ENCODE measurements around the gene KIF19.
"Not testable (repeated sequence)": the region's sequence is repeated elsewhere in the genome, so short reads cannot be mapped to it uniquely, and the experiment has no call there.

Gene KIF19

DNA sequence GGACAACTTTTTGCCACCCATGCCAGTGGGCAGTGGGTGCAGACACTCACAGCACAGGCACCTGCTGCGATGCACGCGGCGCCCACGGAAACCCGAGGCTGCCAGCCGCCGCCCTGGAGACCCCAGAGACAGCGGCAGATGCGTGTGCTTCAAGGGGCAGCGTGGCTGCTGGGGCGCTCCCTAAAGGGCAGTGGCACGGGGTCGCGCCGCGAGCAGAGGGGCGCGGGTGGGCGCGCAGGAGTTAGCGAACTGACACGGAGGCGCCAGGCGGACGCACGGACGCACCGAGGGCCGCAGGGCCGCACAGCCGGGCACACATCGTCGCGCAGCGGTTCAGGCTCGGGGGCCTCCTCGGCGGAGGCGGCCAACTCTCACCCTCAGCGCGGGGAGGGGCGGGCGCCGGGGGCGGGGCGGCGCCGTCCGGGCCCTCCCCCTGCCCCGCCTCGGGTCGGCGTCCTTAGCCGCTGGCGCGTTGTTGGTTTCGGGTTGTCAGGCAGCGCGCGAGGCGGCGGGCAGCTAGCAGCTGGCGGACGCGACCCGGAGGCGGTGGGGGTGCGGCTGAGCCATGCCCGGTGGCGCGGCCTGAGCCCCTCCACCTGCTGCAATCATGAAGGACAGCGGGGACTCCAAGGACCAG is at the start of gene KIF19:
KIF19 (plus strand) TSS at position 484 of the 637 bp plus-strand sequence; CDS start at position 608, 124 bp downstream.
- no peaks in the 10 kb centered on the region for H3K36me3 ChIP-seq (ENCODE audit: insufficient read depth, low read length)
- peak within 1 kb of the TSS; percentile 25; the same call in 1 of the 2 replicates for H3K4me3 ChIP-seq (ENCODE audit: low read depth, low read length)
- peaks cover 4% of the 10 kb centered on the region for H3K4me1 ChIP-seq (ENCODE audit: control insufficient read depth, insufficient read depth, low read length, unreplicated experiment)
- no peak within 1 kb of the TSS for H2AFZ ChIP-seq (ENCODE audit: low read length, unreplicated experiment)
- H3K27ac ChIP-seq (ENCODE audit: low read depth, low read length): no peak within 1 kb of the TSS
- peaks cover 54% of the 10 kb centered on the region for H3K27me3 ChIP-seq (ENCODE audit: insufficient read depth, low read length)
- H3K79me2 ChIP-seq (ENCODE audit: control insufficient read depth, insufficient read depth, low read length, unreplicated experiment): no peaks in the 10 kb centered on the region

- Histone ChIP-seq H3K4me3 (ENCODE audit: low read depth, low read length) (no peak overlapping the region), H3K27ac (ENCODE audit: low read depth, low read length) (no peak overlapping the region), H2AFZ (ENCODE audit: low read length, unreplicated experiment) (no peak overlapping the region), H3K79me2 (ENCODE audit: control insufficient read depth, insufficient read depth, low read length, unreplicated experiment) (no peaks in the 10 kb centered on the region), H3K27me3 (ENCODE audit: insufficient read depth, low read length) (peaks cover 47% of the 10 kb centered on the region), H3K4me1 (ENCODE audit: control insufficient read depth, insufficient read depth, low read length, unreplicated experiment) (peaks cover 6% of the 10 kb centered on the region), H3K36me3 (ENCODE audit: insufficient read depth, low read length) (no peaks in the 10 kb centered on the region)
Observed at GRCh38 chr17:74276541-74277009, 49.5 kb upstream of the KIF19 start.

GRCh38 chr17:74277935-74278334 is 48.1 kb upstream of the KIF19 start:
- peaks cover 35% of the 10 kb centered on the region for H3K27me3 ChIP-seq (ENCODE audit: insufficient read depth, low read length)
- H3K4me1 ChIP-seq (ENCODE audit: control insufficient read depth, insufficient read depth, low read length, unreplicated experiment): peaks cover 2% of the 10 kb centered on the region

GRCh38 chr17:74279617-74280016 is 46.4 kb upstream of the KIF19 start:
- not testable (repeated sequence) for H3K79me2 ChIP-seq (ENCODE audit: control insufficient read depth, insufficient read depth, low read length, unreplicated experiment); H3K4me3 ChIP-seq (ENCODE audit: low read depth, low read length); H3K36me3 ChIP-seq (ENCODE audit: insufficient read depth, low read length); H3K4me1 ChIP-seq (ENCODE audit: control insufficient read depth, insufficient read depth, low read length, unreplicated experiment); H3K27ac ChIP-seq (ENCODE audit: low read depth, low read length); H2AFZ ChIP-seq (ENCODE audit: low read length, unreplicated experiment)
- H3K27me3 ChIP-seq (ENCODE audit: insufficient read depth, low read length): peaks cover 19% of the 10 kb centered on the region

More at GRCh38 chr17:74277935-74278334, 48.1 kb upstream of the KIF19 start:
- H2AFZ ChIP-seq (ENCODE audit: low read length, unreplicated experiment): no peak overlapping the region
- no peaks in the 10 kb centered on the region for H3K36me3 ChIP-seq (ENCODE audit: insufficient read depth, low read length)
- H3K27ac ChIP-seq (ENCODE audit: low read depth, low read length): no peak overlapping the region
- no peaks in the 10 kb centered on the region for H3K79me2 ChIP-seq (ENCODE audit: control insufficient read depth, insufficient read depth, low read length, unreplicated experiment)
- H3K4me3 ChIP-seq (ENCODE audit: low read depth, low read length): no peak overlapping the region

- Histone ChIP-seq H3K4me3 (ENCODE audit: low read depth, low read length) (no peak overlapping the region), H3K4me1 (ENCODE audit: control insufficient read depth, insufficient read depth, low read length, unreplicated experiment) (no peaks in the 10 kb centered on the region), H3K27ac (ENCODE audit: low read depth, low read length) (no peak overlapping the region), H3K79me2 (ENCODE audit: control insufficient read depth, insufficient read depth, low read length, unreplicated experiment) (no peaks in the 10 kb centered on the region), H3K36me3 (ENCODE audit: insufficient read depth, low read length) (no peaks in the 10 kb centered on the region), H3K27me3 (ENCODE audit: insufficient read depth, low read length) (peaks cover 19% of the 10 kb centered on the region), H2AFZ (ENCODE audit: low read length, unreplicated experiment) (no peak overlapping the region)
Observed at GRCh38 chr17:74280093-74280513, 45.9 kb upstream of the KIF19 start.

GRCh38 chr17:74281799-74282198 is 44.2 kb upstream of the KIF19 start:
- no peak overlapping the region for H3K27ac ChIP-seq (ENCODE audit: low read depth, low read length)
- no peaks in the 10 kb centered on the region for H3K79me2 ChIP-seq (ENCODE audit: control insufficient read depth, insufficient read depth, low read length, unreplicated experiment)
- no peak overlapping the region for H3K4me3 ChIP-seq (ENCODE audit: low read depth, low read length)
- H3K36me3 ChIP-seq (ENCODE audit: insufficient read depth, low read length): no peaks in the 10 kb centered on the region
- no peak overlapping the region for H2AFZ ChIP-seq (ENCODE audit: low read length, unreplicated experiment)
- H3K27me3 ChIP-seq (ENCODE audit: insufficient read depth, low read length): peaks cover 8% of the 10 kb centered on the region
- H3K4me1 ChIP-seq (ENCODE audit: control insufficient read depth, insufficient read depth, low read length, unreplicated experiment): no peaks in the 10 kb centered on the region

DNA sequence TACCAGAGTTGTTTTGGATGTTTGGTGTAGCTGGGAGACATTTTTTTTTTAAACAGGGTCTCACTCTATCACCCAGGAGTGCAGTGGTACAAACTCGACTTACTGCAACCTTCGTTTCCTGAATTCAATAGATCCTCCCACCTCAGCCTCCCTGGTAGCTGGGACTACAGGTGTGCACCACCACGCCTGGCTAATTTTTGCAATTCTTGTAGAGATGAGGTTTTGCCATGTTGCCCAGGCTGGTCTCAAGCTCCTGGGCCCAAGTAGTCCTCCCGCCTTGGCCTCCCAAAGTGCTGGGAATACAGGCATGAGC is 43.8 kb upstream of the KIF19 start:
- H3K27me3 ChIP-seq (ENCODE audit: insufficient read depth, low read length); H3K27ac ChIP-seq (ENCODE audit: low read depth, low read length); H3K36me3 ChIP-seq (ENCODE audit: insufficient read depth, low read length); H3K79me2 ChIP-seq (ENCODE audit: control insufficient read depth, insufficient read depth, low read length, unreplicated experiment); H3K4me1 ChIP-seq (ENCODE audit: control insufficient read depth, insufficient read depth, low read length, unreplicated experiment); H2AFZ ChIP-seq (ENCODE audit: low read length, unreplicated experiment); H3K4me3 ChIP-seq (ENCODE audit: low read depth, low read length): not testable (repeated sequence)

GRCh38 chr17:74282587-74283370 is 43.2 kb upstream of the KIF19 start:
- H3K36me3 ChIP-seq (ENCODE audit: insufficient read depth, low read length): no peaks in the 10 kb centered on the region
- H3K79me2 ChIP-seq (ENCODE audit: control insufficient read depth, insufficient read depth, low read length, unreplicated experiment): no peaks in the 10 kb centered on the region
- H3K4me3 ChIP-seq (ENCODE audit: low read depth, low read length): no peak overlapping the region
- no peaks in the 10 kb centered on the region for H3K4me1 ChIP-seq (ENCODE audit: control insufficient read depth, insufficient read depth, low read length, unreplicated experiment)
- H2AFZ ChIP-seq (ENCODE audit: low read length, unreplicated experiment): no peak overlapping the region
- peaks cover 8% of the 10 kb centered on the region for H3K27me3 ChIP-seq (ENCODE audit: insufficient read depth, low read length)
- no peak overlapping the region for H3K27ac ChIP-seq (ENCODE audit: low read depth, low read length)

DNA sequence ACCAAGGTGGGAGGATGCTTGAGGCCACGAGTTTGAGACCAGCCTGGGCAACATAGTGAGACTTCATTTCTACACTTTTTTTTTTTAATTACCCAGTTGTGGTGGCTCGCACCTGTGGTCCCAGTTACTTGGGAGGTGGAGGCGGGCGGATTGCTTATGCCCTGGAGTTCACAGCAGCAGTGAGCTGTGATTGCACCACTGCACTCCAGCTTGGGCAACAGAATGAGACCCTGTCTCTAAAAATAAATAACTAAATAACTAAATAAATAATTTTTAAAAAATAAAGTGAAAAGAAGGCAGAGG is 42.7 kb upstream of the KIF19 start:
- Histone ChIP-seq H3K36me3 (ENCODE audit: insufficient read depth, low read length) (no peaks in the 10 kb centered on the region), H3K4me1 (ENCODE audit: control insufficient read depth, insufficient read depth, low read length, unreplicated experiment) (no peaks in the 10 kb centered on the region), H3K27me3 (ENCODE audit: insufficient read depth, low read length) (peaks cover 8% of the 10 kb centered on the region), H2AFZ (ENCODE audit: low read length, unreplicated experiment) (no peak overlapping the region), H3K4me3 (ENCODE audit: low read depth, low read length) (no peak overlapping the region), H3K79me2 (ENCODE audit: control insufficient read depth, insufficient read depth, low read length, unreplicated experiment) (no peaks in the 10 kb centered on the region), H3K27ac (ENCODE audit: low read depth, low read length) (no peak overlapping the region)

DNA sequence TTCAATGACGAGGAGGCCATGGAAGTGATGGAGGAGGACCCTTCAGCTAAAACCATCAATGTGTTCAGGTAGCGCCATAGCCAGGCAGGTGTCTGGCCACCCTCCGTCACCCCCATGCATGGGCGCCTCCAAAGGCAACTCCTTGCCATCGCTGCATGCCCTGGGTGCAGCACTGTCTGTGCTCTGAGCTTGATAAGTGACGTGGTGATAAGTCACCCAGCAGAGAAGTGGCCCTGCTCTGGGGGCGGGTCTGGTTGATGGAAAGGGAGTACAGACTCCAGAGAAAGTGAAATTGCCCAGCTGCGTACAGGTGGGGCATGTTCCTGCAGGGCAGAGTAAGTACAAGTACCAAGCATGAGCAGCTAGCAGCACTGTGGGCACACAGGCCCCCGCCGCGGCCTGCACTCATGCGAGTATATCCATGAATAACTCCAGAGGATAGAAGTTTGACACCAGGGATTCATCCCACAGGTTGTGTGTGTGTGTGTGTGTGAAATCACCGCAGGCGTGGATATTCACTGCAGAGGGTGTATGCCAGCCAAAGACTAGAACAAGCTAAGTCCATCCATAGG is 38.9 kb upstream of the KIF19 start:
- peaks cover 8% of the 10 kb centered on the region for H3K27me3 ChIP-seq (ENCODE audit: insufficient read depth, low read length)
- H2AFZ ChIP-seq (ENCODE audit: low read length, unreplicated experiment): no peak overlapping the region
- no peaks in the 10 kb centered on the region for H3K79me2 ChIP-seq (ENCODE audit: control insufficient read depth, insufficient read depth, low read length, unreplicated experiment)
- H3K4me3 ChIP-seq (ENCODE audit: low read depth, low read length): no peak overlapping the region
- no peaks in the 10 kb centered on the region for H3K4me1 ChIP-seq (ENCODE audit: control insufficient read depth, insufficient read depth, low read length, unreplicated experiment)
- H3K36me3 ChIP-seq (ENCODE audit: insufficient read depth, low read length): no peaks in the 10 kb centered on the region
- no peak overlapping the region for H3K27ac ChIP-seq (ENCODE audit: low read depth, low read length)

DNA sequence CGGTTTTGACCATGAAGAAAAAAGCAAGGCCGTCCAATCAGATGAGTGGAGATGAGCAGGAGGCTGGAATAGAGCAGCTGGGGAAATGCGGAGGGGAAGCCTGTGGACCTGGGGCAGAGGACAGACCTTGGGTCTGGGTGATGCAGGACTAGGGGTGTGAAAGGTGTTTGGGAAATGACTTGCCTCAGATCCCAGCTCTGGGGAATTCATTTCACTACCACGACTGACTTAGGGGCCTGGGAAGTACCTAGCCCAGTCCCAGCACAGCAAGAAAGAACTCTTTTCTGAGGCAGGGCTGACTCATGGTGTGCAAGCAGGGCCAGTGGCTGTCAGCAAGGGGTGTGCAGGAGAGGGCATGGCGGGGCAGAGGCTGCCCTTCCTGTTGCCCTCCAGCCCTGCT is 37.2 kb upstream of the KIF19 start:
- Histone ChIP-seq H3K36me3 (ENCODE audit: insufficient read depth, low read length) (no peaks in the 10 kb centered on the region), H3K4me3 (ENCODE audit: low read depth, low read length) (no peak overlapping the region), H3K79me2 (ENCODE audit: control insufficient read depth, insufficient read depth, low read length, unreplicated experiment) (no peaks in the 10 kb centered on the region), H3K27ac (ENCODE audit: low read depth, low read length) (no peak overlapping the region), H2AFZ (ENCODE audit: low read length, unreplicated experiment) (no peak overlapping the region), H3K27me3 (ENCODE audit: insufficient read depth, low read length) (peaks cover 8% of the 10 kb centered on the region), H3K4me1 (ENCODE audit: control insufficient read depth, insufficient read depth, low read length, unreplicated experiment) (no peaks in the 10 kb centered on the region)
